LoVo (cell line): ENCODE results near the gene RBM15.

Experiments
- DNase-seq: peaks from one replicate; pipeline ENCODE4 v3.0.0-alpha.2; 2016; ENCODE audit warnings: low spot score

The RBM15 gene

DNA sequence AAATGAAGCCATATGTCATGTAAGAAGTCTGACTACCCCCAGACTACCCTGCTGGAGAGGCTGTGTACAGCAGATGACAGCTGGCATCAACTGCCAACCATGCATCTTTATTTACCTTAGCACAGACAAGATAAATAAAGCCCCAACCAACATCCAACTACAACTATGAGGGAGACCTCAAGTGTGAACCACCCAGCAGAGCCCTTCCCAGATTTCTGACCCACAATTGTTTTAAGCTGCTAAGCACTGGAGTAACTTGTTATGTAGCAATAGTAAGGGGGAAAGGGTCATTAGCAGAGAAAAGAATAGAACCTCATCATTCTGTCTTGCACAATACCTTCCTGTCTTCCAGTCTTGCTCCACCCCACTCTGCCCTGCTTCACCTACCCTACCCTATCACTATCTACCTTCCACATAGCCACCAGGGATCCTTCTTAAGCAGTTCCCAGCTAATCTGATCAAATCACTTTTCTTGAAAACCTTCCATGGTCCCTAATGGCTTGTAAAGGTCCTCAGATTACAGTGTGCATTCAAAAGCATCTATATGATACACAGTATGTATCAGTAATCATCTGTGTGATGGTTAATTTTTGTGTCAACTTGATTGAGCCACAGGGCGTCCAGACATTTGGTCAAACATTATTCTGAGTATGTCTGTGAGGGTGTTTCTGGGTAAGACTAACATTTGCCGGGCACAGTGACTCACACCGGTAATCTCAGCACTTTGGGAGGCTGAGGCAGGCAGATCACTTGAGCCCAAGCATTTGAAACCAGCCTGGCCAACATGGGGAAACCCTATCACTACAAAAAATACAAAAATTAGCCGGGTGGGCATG lies 19.6 kb upstream of the RBM15 start:
- DNase-seq, result no peak

DNA sequence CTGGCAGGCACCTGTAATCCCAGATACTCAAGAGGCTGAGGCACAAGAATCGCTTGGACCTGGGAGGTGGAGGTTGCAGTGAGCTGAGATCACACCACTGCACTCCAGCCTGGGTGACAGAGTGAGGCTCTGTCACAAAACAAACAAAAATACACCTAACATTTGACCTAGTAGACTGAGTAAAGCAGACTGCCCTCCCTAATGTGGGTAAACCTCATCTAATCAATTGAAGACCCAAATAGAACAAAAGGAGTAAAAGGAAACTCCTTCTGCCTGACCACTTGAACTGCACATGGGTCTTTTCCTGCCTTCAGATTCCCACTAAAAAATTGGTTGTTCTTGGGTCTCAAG lies 19.0 kb upstream of the RBM15 start:
- no peak for DNase-seq

DNA sequence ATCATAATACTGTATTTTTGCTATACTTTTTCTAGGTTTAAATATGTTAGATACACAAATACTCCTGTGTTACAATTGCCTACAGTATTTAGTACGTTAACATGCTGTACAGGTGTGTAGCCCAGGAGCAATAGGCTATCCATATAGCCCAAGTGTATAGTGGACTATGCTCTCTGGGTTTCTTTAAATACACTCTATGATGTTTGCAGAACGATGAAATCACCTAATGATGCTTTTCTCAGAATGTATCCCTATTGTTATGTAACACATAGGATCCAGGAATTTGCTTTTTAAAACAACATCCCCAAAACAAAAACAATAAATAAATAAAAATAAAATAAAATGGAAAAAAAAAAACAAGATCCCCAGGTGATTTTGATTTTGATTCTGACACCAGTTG lies 18.1 kb upstream of the RBM15 start:
- DNase-seq, result no peak

DNA sequence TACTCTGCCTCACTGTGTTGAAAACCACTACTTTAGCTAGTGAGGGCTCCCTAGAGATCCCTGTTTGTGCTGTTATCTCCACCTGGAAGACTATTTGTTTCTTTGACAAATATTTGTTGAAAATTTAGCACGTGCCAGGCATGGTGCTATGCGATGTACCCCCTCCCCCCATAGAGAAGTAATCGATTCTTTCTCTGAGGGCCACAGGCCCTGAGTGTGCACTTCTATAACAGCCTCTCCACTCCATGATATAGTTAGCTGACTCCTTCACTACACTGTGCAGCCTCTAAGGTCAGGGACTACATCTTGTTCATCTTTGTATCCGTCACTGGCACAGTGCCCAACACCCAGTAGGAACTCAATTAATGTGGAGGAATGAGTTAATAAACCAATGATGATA lies 17.3 kb upstream of the RBM15 start:
- DNase-seq, result no peak

DNA sequence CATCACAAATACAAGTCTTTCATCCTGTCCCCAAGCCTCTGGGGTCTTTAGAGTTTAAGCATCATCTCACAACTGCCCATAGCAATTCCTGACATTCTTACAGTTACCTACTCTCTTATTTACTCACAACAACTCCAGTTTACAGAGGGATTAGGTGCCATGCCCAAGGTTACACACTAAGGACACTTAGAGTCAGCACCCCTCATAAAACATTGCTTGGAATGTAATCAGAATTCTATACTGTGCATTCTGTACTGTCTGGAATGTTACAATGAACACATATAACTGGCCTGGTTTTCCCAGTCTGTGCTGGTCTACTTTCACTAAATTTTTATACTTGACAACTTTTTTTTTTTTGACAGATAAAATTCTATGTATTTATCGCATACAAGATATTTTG lies 14.5 kb upstream of the RBM15 start:
- peak; percentile 17 for DNase-seq

DNA sequence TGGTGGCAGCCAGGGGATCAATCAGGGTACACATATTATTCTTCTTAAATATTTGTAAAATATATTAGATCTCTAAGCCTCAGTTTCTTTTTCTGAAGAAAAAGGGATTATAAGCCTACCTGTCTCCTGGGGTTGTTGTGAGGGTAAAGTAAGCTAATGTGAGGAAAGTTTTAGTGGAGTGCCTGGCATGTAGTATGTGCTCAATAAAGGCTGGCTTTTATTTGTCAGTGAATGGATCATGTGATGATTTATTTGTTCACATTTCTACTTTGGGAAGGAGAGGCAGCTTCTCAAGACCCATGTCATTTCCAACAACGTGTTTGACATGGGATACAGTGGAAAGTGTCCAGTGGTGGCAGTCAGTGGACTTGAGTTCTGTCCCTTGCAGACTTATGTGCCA lies 12.4 kb upstream of the RBM15 start:
- no peak for DNase-seq

DNA sequence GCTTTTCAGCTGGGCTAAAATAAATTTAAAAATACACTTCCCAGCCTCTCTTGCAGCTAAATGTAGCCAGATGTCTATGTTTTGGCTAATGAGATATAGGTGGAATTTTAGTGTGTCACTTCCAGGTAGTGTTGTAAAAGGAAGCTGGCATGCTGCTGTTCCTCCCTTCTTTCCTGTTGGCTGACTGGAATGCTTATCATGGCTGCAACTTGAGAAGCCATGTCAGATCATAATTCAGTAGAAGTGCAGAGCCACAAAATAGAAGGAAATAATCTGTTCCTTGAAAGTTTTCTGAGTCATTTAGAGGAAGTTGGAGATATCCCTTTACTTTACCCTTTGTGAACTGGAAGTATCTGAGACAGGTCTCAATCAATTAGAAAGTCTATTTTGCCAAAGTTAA lies 10.9 kb upstream of the RBM15 start:
- peak; percentile 34 for DNase-seq

DNA sequence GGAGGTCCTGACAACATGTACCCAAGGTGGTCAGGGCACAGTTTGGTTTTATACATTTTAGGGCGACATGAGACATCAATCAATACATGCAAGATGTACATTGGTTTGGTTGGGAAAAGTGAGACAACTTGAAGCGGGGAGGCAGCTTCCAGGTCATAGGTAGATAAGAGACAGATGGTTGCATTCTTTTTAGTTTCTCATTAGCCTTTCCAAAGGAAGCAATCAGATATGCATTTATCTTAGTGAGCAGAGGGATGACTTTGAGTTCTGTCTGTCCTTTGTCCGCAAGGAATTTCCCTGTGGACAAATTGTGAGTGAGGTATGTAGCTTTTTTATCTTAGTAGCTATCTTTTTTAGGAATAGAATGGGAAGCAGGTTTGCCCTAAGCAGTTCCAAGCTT lies 10.5 kb upstream of the RBM15 start:
- DNase-seq, result no peak

DNA sequence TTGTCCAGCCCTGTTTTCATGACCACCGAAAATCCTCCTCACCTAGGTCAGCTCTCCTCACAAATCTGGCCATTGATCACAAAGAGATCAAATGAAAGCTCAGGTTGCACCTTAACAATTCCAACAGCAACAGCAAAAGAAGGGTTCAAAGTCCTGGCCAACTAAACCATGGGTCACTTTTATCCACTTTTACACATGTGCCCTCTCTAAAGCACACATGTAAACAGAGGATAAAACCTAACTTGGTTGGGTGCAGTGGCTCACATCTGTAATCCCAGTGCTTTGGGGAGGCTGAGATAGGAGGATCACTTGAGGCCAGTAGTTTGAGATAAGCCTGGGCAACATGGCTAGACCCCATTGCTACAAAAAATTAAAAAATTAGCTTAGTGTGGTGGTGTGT lies 3.9 kb upstream of the RBM15 start:
- no peak for DNase-seq

DNA sequence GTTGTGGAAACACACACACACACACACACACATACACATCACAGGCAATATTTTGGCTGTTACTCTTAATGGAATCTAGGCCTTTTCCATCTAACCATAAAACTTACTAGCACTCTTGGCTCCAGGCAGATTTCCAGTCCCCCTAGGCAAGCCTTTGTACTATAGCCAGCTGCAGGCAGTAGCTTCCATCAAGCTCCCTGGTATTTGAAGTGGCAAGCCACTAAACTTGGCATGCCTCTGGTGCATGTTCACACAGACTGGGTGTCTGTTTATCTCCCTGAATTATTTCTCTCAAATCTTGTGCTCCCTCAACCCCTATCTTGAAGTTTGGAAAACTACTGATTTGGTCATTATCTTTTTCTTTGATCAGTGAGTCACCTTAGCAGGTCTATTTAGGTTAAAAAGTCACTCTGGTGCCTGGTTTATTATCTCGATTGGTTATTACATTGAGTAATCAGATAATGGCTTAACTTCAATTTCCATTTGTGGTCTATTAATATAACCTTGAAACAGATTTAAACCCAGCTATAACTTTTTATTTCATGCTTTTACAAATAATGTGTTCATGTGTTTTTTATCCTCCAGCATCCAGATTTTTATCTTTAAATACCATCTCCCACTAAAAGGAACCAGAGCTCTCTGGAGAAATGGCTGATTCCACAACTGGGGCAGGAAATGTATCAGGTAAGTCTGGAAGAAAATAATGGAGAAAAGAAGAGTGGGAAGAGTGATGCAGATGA lies 2.7 kb upstream of the RBM15 start:
- peak; percentile 70 for DNase-seq

DNA sequence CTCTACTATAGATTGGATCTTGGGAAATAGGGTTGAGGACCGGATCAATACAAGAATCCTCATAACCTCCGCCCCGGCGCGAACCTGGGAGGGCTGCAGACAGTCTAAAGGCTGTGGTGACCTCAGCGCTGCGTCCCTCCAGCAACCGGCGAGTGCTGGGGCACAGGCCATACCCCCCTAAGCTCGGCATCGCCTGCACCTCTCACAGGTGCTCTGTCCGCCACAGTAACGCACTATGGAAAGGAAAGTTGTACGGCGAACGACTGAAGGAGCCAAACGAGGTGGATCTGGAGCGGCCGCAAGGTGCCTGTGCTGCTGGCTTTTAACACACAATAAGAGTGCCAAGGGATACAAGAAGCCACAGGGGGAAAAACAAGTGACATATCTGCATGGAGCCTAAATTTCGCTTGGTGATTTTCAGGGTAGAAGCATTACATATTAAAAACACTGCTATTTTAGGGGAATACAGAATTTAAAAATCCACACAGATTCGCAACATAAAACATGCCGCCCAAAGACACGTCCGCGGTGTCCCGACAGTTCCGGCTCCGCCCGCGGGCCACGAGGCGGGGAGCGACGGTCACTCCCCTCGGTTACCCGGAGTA lies 1.4 kb upstream of the RBM15 start:
- peak; percentile 43 for DNase-seq

DNA sequence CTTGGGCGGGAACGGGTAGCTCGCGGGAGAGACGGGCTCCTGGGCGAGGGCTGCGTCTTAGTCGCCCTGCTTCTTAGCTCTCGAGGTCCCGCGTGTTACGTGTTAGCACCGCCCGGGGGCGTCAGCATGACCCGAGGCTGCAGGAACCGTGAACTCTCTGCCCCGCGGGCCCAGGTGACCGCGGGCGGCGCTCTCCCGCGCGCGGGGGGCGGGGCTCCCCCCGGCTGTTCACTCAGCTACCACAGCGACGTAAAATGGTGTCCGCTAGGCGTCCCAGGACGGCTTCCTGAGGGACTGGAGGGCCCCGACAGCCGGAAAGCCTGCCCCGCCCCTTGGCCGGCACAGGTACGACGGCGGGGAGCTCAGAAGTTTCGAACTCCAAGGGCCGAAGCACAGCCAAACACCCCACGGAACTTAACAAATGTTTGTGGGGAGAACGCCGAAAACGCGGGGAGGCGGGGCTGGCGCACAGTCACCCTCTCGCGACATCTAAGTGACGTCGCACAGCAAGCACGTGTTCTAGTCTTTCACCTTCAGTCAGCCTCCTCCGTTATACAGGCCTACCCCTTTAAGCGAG lies 780 bp upstream of the RBM15 start:
- DNase-seq, result peak; percentile 93

DNA sequence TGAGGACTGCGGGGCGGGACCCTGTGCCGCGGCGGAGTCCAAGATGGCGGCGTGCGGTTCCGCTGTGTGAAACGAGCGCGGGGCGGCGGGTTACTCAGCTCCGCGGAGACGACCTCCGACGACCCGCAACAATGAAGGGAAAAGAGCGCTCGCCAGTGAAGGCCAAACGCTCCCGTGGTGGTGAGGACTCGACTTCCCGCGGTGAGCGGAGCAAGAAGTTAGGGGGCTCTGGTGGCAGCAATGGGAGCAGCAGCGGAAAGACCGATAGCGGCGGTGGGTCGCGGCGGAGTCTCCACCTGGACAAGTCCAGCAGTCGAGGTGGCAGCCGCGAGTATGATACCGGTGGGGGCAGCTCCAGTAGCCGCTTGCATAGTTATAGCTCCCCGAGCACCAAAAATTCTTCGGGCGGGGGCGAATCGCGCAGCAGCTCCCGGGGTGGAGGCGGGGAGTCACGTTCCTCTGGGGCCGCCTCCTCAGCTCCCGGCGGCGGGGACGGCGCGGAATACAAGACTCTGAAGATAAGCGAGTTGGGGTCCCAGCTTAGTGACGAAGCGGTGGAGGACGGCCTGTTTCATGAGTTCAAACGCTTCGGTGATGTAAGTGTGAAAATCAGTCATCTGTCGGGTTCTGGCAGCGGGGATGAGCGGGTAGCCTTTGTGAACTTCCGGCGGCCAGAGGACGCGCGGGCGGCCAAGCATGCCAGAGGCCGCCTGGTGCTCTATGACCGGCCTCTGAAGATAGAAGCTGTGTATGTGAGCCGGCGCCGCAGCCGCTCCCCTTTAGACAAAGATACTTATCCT lies 430 bp downstream of the RBM15 start:
- DNase-seq, result peak; percentile 25

DNA sequence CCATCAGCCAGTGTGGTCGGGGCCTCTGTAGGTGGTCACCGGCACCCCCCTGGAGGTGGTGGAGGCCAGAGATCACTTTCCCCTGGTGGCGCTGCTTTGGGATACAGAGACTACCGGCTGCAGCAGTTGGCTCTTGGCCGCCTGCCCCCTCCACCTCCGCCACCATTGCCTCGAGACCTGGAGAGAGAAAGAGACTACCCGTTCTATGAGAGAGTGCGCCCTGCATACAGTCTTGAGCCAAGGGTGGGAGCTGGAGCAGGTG lies 961 bp downstream of the RBM15 start:
- no peak for DNase-seq

DNA sequence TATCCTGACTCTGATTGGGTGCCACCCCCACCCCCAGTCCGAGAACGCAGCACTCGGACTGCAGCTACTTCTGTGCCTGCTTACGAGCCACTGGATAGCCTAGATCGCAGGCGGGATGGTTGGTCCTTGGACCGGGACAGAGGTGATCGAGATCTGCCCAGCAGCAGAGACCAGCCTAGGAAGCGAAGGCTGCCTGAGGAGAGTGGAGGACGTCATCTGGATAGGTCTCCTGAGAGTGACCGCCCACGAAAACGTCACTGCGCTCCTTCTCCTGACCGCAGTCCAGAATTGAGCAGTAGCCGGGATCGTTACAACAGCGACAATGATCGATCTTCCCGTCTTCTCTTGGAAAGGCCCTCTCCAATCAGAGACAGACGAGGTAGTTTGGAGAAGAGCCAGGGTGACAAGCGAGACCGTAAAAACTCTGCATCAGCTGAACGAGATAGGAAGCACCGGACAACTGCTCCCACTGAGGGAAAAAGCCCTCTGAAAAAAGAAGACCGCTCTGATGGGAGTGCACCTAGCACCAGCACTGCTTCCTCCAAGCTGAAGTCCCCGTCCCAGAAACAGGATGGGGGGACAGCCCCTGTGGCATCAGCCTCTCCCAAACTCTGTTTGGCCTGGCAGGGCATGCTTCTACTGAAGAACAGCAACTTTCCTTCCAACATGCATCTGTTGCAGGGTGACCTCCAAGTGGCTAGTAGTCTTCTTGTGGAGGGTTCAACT lies 2.1 kb downstream of the RBM15 start:
- DNase-seq, result no peak

DNA sequence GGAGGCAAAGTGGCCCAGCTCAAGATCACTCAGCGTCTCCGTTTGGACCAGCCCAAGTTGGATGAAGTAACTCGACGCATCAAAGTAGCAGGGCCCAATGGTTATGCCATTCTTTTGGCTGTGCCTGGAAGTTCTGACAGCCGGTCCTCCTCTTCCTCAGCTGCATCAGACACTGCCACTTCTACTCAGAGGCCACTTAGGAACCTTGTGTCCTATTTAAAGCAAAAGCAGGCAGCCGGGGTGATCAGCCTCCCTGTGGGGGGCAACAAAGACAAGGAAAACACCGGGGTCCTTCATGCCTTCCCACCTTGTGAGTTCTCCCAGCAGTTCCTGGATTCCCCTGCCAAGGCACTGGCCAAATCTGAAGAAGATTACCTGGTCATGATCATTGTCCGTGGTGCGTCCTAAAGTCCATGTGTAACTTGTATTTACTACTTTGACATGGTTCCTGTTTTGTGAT lies 2.7 kb downstream of the RBM15 start:
- DNase-seq, result no peak

DNA sequence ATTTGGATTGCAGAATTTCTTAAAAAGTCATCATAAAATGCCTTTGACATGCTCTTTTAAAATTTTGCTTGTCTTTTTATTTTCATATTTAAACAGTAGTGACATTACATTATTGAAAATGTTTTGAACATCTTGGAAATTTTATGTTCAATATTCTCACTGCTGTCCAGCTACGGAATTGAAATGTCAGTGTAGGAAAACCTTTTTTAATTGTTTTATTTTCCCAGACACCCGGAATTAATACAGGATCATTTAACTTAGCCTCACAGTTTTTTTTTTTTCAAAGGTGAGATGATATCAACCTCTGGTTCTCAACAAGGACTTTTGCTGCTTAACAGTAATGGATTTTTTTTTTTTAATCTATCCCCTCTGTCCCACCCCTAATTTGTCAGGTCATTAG lies 4.1 kb downstream of the RBM15 start:
- DNase-seq, result no peak

DNA sequence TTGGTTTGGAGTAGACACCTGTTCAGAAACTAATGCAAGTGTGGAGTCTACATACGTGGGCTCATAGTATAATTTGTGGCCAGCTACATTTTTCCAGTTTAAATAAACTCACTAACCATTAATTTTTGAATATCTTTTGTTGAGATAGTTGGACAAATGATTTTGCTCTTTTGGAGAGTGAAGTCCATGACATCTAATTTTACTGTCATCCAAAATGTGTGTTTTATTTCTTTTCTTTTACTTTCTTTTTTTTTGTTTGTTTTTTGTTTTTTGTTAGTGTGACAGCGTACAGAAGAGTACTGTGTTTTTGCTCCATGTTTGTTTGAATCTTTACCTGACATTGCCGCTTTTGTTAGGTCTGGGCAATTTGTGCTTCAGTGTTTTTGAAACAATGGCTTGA lies 5.0 kb downstream of the RBM15 start:
- no peak for DNase-seq

DNA sequence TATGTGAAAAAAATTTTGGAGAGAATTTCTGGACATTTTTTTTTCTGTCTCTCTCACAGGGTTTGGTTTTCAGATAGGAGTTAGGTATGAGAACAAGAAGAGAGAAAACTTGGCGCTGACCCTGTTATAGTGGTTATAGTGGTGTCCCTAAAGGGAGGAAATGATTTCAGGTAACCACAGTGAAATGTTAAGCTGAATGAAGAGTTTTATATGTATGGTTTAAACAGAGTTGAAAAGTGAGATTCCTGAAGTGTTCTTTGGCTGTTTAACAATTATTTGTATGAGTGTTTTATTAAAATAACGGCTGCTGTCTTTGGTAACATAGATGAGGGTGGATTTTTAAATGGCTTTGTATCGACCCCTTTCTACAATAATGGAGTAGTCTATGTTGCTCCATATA lies 6.3 kb downstream of the RBM15 start:
- DNase-seq, result no peak

DNA sequence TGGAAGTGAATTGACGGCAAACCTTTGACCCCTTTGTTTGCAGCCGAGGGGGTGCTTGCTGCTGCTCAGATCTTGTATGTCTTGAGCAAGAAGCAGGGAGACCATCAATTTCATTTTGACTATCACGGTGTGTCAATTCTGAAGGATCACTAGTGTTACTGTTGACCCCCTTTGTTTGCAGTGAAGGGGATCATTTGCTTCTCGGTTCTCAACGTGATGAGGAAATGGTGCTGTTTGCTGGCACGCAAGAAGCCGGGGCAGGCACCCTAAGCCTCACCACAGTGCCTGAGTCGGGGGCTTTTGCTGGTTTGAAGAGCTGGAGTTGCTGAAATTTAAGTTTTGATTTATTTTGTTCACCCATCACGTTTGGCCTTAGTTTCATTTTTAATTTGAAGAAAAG lies 7.5 kb downstream of the RBM15 start:
- no peak for DNase-seq

DNA sequence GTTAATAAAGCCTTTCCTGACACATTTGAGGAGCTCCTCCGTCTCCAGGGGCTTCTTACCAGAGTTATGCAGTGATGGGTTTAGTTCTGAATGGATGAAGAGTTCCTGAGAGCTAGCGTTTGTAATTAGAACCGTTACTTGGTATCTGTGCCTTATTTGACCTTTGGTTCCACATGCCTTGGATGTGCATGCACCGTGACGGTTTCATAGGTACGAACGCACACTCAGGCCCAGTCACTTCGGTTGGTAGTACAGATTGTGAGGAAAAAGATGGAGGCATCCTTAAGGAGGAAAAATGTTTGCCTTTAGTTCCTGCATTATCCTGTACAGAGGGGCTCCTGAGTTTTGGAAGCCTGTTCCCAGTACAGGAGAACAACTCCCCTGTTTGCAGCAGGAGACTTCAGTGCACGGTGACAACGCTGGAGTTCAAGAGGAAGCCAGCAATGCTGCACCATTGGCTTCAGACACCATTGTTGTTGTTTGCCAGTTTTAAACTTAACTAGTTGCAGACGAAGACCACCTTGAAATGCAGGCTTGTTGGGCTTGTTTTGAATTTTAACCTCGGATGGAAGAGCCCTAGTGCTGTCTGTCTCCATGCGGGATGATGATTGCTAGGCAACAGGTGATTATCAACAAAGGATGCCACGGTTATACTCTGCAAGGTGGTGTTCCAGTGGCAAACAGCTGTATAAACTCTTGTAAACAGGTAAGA lies 8.2 kb downstream of the RBM15 start:
- DNase-seq, result no peak
